Right lung (tissue), 5 donors: ENCODE data around the gene ATP6V0A1. TPM values are rescaled to one million over a fixed set of nuclear protein-coding genes. Genes with fewer than 3 reads are reported as not detected.
"Not testable (repeated sequence)": the region's sequence is repeated elsewhere in the genome, so short reads cannot be mapped to it uniquely, and the experiment has no call there.

Experiments
- DNase-seq, 2 donors: peaks; one replicate each; pipeline ENCODE4 v3.0.0-alpha.2; 2013
- polyA plus RNA-seq, 5 donors: library from polyadenylated mRNA; unstranded; fragments of 120-200 nt; gene quantifications; one replicate each; pipeline versions ENCODE4 v1.2.1 to v1.2.3, GENCODE V29; 2013; ENCODE audit warnings: inconsistent platforms in 1 of 5, low replicate concordance in 1 of 5; ENCODE audit not compliant: insufficient read length in 5 of 5, insufficient read depth in 1 of 5

Gene ATP6V0A1
- polyA plus RNA-seq, 5 donors: 45.7 to 59.4 (median 47.6) TPM

GRCh38 chr17:42555961-42556617, 97.4 kb downstream of the ATP6V0A1 start:
- not testable (repeated sequence) for DNase-seq

- DNase-seq: no peak
Observed at GRCh38 chr17:42559075-42559474, 100.4 kb downstream of the ATP6V0A1 start.

GRCh38 chr17:42560246-42560645, 101.6 kb downstream of the ATP6V0A1 start:
- no peak for DNase-seq

- DNase-seq: peak; percentile 94 to 96
Observed at GRCh38 chr17:42561897-42562387, 103.3 kb downstream of the ATP6V0A1 start, which contains the start of gene COASY. TSS of gene COASY (plus strand) at chr17:42562148. CDS start at chr17:42562623, 475 bp downstream.

GRCh38 chr17:42562388-42563142, 103.9 kb downstream of the ATP6V0A1 start:
- DNase-seq: no peak

GRCh38 chr17:42563143-42563509, 104.4 kb downstream of the ATP6V0A1 start:
- no peak for DNase-seq

- no peak for DNase-seq
Observed at GRCh38 chr17:42563543-42563942, 104.9 kb downstream of the ATP6V0A1 start.

- DNase-seq: no peak
Observed at GRCh38 chr17:42563950-42564349, 105.3 kb downstream of the ATP6V0A1 start.

GRCh38 chr17:42564815-42565522, 106.3 kb downstream of the ATP6V0A1 start:
- DNase-seq: no peak

GRCh38 chr17:42565523-42566214, 107.0 kb downstream of the ATP6V0A1 start:
- DNase-seq: no peak

GRCh38 chr17:42566215-42566882, 107.7 kb downstream of the ATP6V0A1 start:
- DNase-seq: no peak

GRCh38 chr17:42566883-42567573, 108.3 kb downstream of the ATP6V0A1 start, which contains the start of gene MLX:
TSS of gene MLX (plus strand) at chr17:42567100. CDS start at chr17:42567125, 25 bp downstream.
- DNase-seq: peak; percentile 92 to 93

- no peak for DNase-seq
Observed at GRCh38 chr17:42568341-42569111, 109.8 kb downstream of the ATP6V0A1 start.

- no peak for DNase-seq
Observed at GRCh38 chr17:42571435-42572225, 113.0 kb downstream of the ATP6V0A1 start.
